Smooth muscle cell (in vitro differentiated cells): ENCODE results near the gene RAPSN. TPM values are rescaled to one million over a fixed set of nuclear protein-coding genes. Genes with fewer than 3 reads are reported as not detected.

Experiments used
- DNase-seq: peaks from one replicate; lab custom pipeline; 2025; ENCODE audit not compliant: unreplicated experiment; lab: John Stamatoyannopoulos, UW
- H2AFZ ChIP-seq: fragments of 200-600 bp; sonication (generic); 2 replicates; pipeline ENCODE4 v1.6.0; 2016; ENCODE audit warnings: antibody characterized with exemption, low read depth, mild to moderate bottlenecking
- H3F3A ChIP-seq: fragments of 200-600 bp; sonication (generic); 2 replicates; pipeline ENCODE4 v1.6.0; 2017; ENCODE audit warnings: antibody characterized with exemption, low read depth
- H3K27ac ChIP-seq: fragments of 200-600 bp; sonication (generic); 2 replicates; pipeline ENCODE4 v1.5.1; 2016; ENCODE audit warnings: low read depth, mild to moderate bottlenecking
- H3K27me3 ChIP-seq: fragments of 200-600 bp; sonication (generic); 2 replicates; pipeline ENCODE4 v1.6.1; 2016; ENCODE audit warnings: low read depth, mild to moderate bottlenecking
- H3K36me3 ChIP-seq: fragments of 200-600 bp; sonication (generic); 2 replicates; pipeline ENCODE4 v1.5.1; 2016; ENCODE audit warnings: low read depth
- H3K4me1 ChIP-seq: fragments of 200-600 bp; sonication (generic); 2 replicates; pipeline ENCODE4 v1.5.1; 2016; ENCODE audit warnings: low read depth
- H3K4me2 ChIP-seq: fragments of 200-600 bp; sonication (generic); 2 replicates; pipeline ENCODE4 v1.6.0; 2016; ENCODE audit warnings: mild to moderate bottlenecking
- H3K4me3 ChIP-seq: fragments of 200-600 bp; sonication (generic); 2 replicates; pipeline ENCODE4 v1.5.1; 2016; ENCODE audit warnings: mild to moderate bottlenecking
- H3K79me2 ChIP-seq: fragments of 200-600 bp; sonication (generic); 2 replicates; pipeline ENCODE4 v1.6.0; 2016; ENCODE audit warnings: low read depth, mild to moderate bottlenecking
- H3K9ac ChIP-seq: fragments of 200-600 bp; sonication (generic); 2 replicates; pipeline ENCODE4 v1.6.0; 2016; ENCODE audit warnings: low read depth
- H3K9me3 ChIP-seq: fragments of 200-600 bp; sonication (generic); replicated peaks from 2 replicates; pipeline ENCODE4 v1.5.1; 2016; ENCODE audit warnings: low read depth
- H4K20me1 ChIP-seq: fragments of 200-600 bp; sonication (generic); 2 replicates; pipeline ENCODE4 v1.6.0; 2016; ENCODE audit warnings: low read depth
- CTCF ChIP-seq: fragments of 200-600 bp; sonication (generic); IDR thresholded peaks from 2 replicates; pipeline ENCODE4 v1.5.1; 2017; ENCODE audit warnings: borderline replicate concordance, mild to moderate bottlenecking, antibody characterized with exemption; ENCODE audit not compliant: insufficient read depth, poor library complexity, severe bottlenecking
- WGBS: methylation state at CpG from one replicate; pipeline ENCODE4 v1.1.7; 2016; ENCODE audit warnings: low lambda C conversion rate; 5-methylcytosine and 5-hydroxymethylcytosine counted together
- polyA plus RNA-seq: library from polyadenylated mRNA; unstranded; fragments of >200 nt; fragmentation: Nextera tagmentation; extraction: Ambion mirVana; gene quantifications from 2 replicates; pipeline ENCODE4 v1.2.1, GENCODE V29; 2016
- total RNA-seq: library from RNA; depleted of rRNA; stranded (reverse); fragments of >200 nt; gene quantifications from 2 replicates; pipeline ENCODE4 v1.2.3, GENCODE V29; 2014

RAPSN gene
- total and polyA plus RNA-seq, 2 experiments from 2014 or later = 0.41 TPM; not detected in 1

GRCh38 chr11:47480762-47481161 lies 31.8 kb upstream of the RAPSN start:
- 98% methylated on average over 5 of the region's 6 CpGs for WGBS
- H3K27me3 ChIP-seq = no peaks in the 10 kb centered on the region

GRCh38 chr11:47478651-47479329 lies 29.9 kb upstream of the RAPSN start:
- 97% methylated on average over 5 of the region's 5 CpGs for WGBS
- Histone ChIP-seq H3K9me3 (no peaks in the 10 kb centered on the region), H3K4me2 (no peak overlapping the region), H3F3A (no peaks in the 10 kb centered on the region), H2AFZ (no peak overlapping the region), H3K4me3 (no peak overlapping the region), H3K27me3 (no peaks in the 10 kb centered on the region), H3K4me1 (no peaks in the 10 kb centered on the region), H3K9ac (no peak overlapping the region), H3K79me2 (peaks cover 23% of the 10 kb centered on the region), H3K27ac (no peak overlapping the region), H3K36me3 (peaks cover 43% of the 10 kb centered on the region), H4K20me1 (peaks cover 23% of the 10 kb centered on the region)
- TF ChIP-seq CTCF = no peak
- DNase-seq = no peak

More at GRCh38 chr11:47480762-47481161, 31.8 kb upstream of the RAPSN start:
- Histone ChIP-seq H3K36me3 (peaks cover 44% of the 10 kb centered on the region), H3K9ac (no peak overlapping the region), H3K27ac (no peak overlapping the region), H4K20me1 (peaks cover 23% of the 10 kb centered on the region), H2AFZ (no peak overlapping the region), H3K4me3 (no peak overlapping the region), H3K4me1 (no peaks in the 10 kb centered on the region), H3F3A (peaks cover 4% of the 10 kb centered on the region), H3K4me2 (no peak overlapping the region), H3K79me2 (peaks cover 23% of the 10 kb centered on the region), H3K9me3 (no peaks in the 10 kb centered on the region)
- no peak for DNase-seq
- TF ChIP-seq CTCF = no peak

GRCh38 chr11:47477753-47478152 lies 28.8 kb upstream of the RAPSN start:
- Histone ChIP-seq H3K27ac (no peak overlapping the region), H3K27me3 (no peaks in the 10 kb centered on the region), H3K4me3 (no peak overlapping the region), H3K4me1 (no peaks in the 10 kb centered on the region), H4K20me1 (peaks cover 29% of the 10 kb centered on the region), H2AFZ (no peak overlapping the region), H3K79me2 (peaks cover 23% of the 10 kb centered on the region), H3F3A (no peaks in the 10 kb centered on the region), H3K9ac (no peak overlapping the region), H3K4me2 (no peak overlapping the region), H3K36me3 (peaks cover 33% of the 10 kb centered on the region), H3K9me3 (no peaks in the 10 kb centered on the region)
- no peak for TF ChIP-seq CTCF
- no peak for DNase-seq
- 99% methylated on average over 4 of the region's 4 CpGs for WGBS

GRCh38 chr11:47477323-47477722 lies 28.4 kb upstream of the RAPSN start:
- Histone ChIP-seq H2AFZ (no peak overlapping the region), H3K36me3 (peaks cover 34% of the 10 kb centered on the region), H3K9ac (no peak overlapping the region), H3K27ac (no peak overlapping the region), H3K4me3 (no peak overlapping the region), H3K27me3 (no peaks in the 10 kb centered on the region), H3F3A (no peaks in the 10 kb centered on the region), H3K4me1 (no peaks in the 10 kb centered on the region), H3K79me2 (peaks cover 20% of the 10 kb centered on the region), H3K4me2 (no peak overlapping the region), H3K9me3 (no peaks in the 10 kb centered on the region), H4K20me1 (peaks cover 33% of the 10 kb centered on the region)
- no peak for TF ChIP-seq CTCF
- no peak for DNase-seq
